GM19452 (cell line): ENCODE measurements around the gene VEPH1.

Source experiments
- ATAC-seq: cut with Tn5 transposase; IDR thresholded peaks from one replicate; pipeline ENCODE4 v1.9.1; 2021; ENCODE audit not compliant: unreplicated experiment

The VEPH1 gene

GRCh38 chr3:157526036-157526435 is 22.8 kb upstream of the VEPH1 start:
- ATAC-seq = no peak

- no peak for ATAC-seq
Measured at GRCh38 chr3:157523814-157524213, 20.6 kb upstream of the VEPH1 start.

GRCh38 chr3:157522648-157523047 is 19.4 kb upstream of the VEPH1 start:
- ATAC-seq = no peak

GRCh38 chr3:157520485-157521150 is 17.4 kb upstream of the VEPH1 start:
- no peak for ATAC-seq

- ATAC-seq = no peak
Measured at GRCh38 chr3:157518881-157519280, 15.7 kb upstream of the VEPH1 start.

- ATAC-seq = no peak
Measured at GRCh38 chr3:157516928-157517327, 13.7 kb upstream of the VEPH1 start.

- ATAC-seq = no peak
Measured at GRCh38 chr3:157515398-157515797, 12.2 kb upstream of the VEPH1 start.

- no peak for ATAC-seq
Measured at GRCh38 chr3:157514371-157514895, 11.2 kb upstream of the VEPH1 start.

GRCh38 chr3:157513585-157513984 is 10.4 kb upstream of the VEPH1 start:
- no peak for ATAC-seq

- no peak for ATAC-seq
Measured at GRCh38 chr3:157512534-157512933, 9.3 kb upstream of the VEPH1 start.

GRCh38 chr3:157508461-157508860 is 5.2 kb upstream of the VEPH1 start:
- no peak for ATAC-seq

- no peak for ATAC-seq
Measured at GRCh38 chr3:157501863-157502262, 1.4 kb downstream of the VEPH1 start.

- no peak for ATAC-seq
Measured at GRCh38 chr3:157500232-157500631, 3.0 kb downstream of the VEPH1 start.

GRCh38 chr3:157499342-157499963 is 3.8 kb downstream of the VEPH1 start:
- ATAC-seq = no peak

GRCh38 chr3:157498371-157498770 is 4.8 kb downstream of the VEPH1 start:
- no peak for ATAC-seq

GRCh38 chr3:157495846-157496245 is 7.4 kb downstream of the VEPH1 start:
- ATAC-seq = no peak

- ATAC-seq = no peak
Measured at GRCh38 chr3:157494581-157495281, 8.5 kb downstream of the VEPH1 start.

GRCh38 chr3:157493627-157494550 is 9.3 kb downstream of the VEPH1 start:
- no peak for ATAC-seq

- ATAC-seq = no peak
Measured at GRCh38 chr3:157491136-157491535, 12.1 kb downstream of the VEPH1 start.

- ATAC-seq = no peak
Measured at GRCh38 chr3:157488144-157488543, 15.1 kb downstream of the VEPH1 start.

- no peak for ATAC-seq
Measured at GRCh38 chr3:157487339-157487738, 15.9 kb downstream of the VEPH1 start.
